GM12878 (cell line): ENCODE measurements around the gene STAM2. TPM values are rescaled to one million over a fixed set of nuclear protein-coding genes. Genes with fewer than 3 reads are reported as not detected.
A peak's percentile ranks its signal among the peaks of the same experiment; 100 is the strongest.
"Not testable (repeated sequence)": the region's sequence is repeated elsewhere in the genome, so short reads cannot be mapped to it uniquely, and the experiment has no call there.

Experiments
- ATAC-seq: fragments of 200-7000 bp; cut with Tn5 transposase; 3 replicates; pipeline ENCODE4 v1.9.1; 2020; ENCODE audit warnings: mild to moderate bottlenecking, moderate library complexity
- BruUV-seq: library from RNA; stranded (reverse); fragments of 400-500 nt; replicated peaks from 2 replicates; lab custom pipeline; 2021; lab: Mats Ljungman, UMichigan
- CTCF ChIA-PET: fragments of 300-600 bp; sonication (Branson Sonifier 250); formaldehyde crosslinking; extraction: SDS; loops from one replicate; lab custom pipeline; 2021; ENCODE audit warnings: inconsistent platforms; lab: Yijun Ruan, JAX
- POLR2A ChIA-PET: fragments of 350-600 bp; formaldehyde crosslinking; extraction: SDS; loops from one replicate; lab custom pipeline; 2021; ENCODE audit warnings: inconsistent platforms; lab: Charles Lee
- RAD21 ChIA-PET: fragments of 300-600 bp; sonication (Branson Sonifier 250); formaldehyde crosslinking; loops from one replicate; lab custom pipeline; 2023; ENCODE audit warnings: antibody characterized with exemption; ENCODE audit not compliant: unreplicated experiment; lab: Charles Lee
- SMC1A ChIA-PET: fragments of 300-600 bp; sonication (Branson Sonifier 250); formaldehyde crosslinking; loops from one replicate; lab custom pipeline; 2023; ENCODE audit not compliant: unreplicated experiment, uncharacterized antibody; lab: Charles Lee
- DNase-seq: peaks from one replicate; pipeline ENCODE4 v3.0.0-alpha.2; 2011; ENCODE audit warnings: low read depth, low spot score
- FAIRE-seq: peaks from 3 replicates; lab custom pipeline; 2011; peaks lifted over from hg19 to GRCh38; lab: Jason Lieb, UNC
- H2AFZ ChIP-seq: 2 replicates; pipeline ENCODE4 v1.6.0; 2011; ENCODE audit warnings: low read depth, low read length, control low read depth; ENCODE audit not compliant: control insufficient read depth
- H3K27ac ChIP-seq: 2 replicates; pipeline ENCODE4 v1.5.1; 2011; ENCODE audit warnings: control low read depth; ENCODE audit not compliant: control insufficient read depth, insufficient read depth
- H3K27me3 ChIP-seq, 2 experiments: replicated peaks in 1 of 2; 2 replicates each; pipeline versions ENCODE4 v1.6.0 to v1.6.1; 2011; ENCODE audit warnings: low read length in 1 of 2; ENCODE audit not compliant: control insufficient read depth in 2 of 2, insufficient read depth in 2 of 2
- H3K36me3 ChIP-seq, 2 experiments: 2 replicates each; pipeline ENCODE4 v1.5.1; 2011; ENCODE audit warnings: low read length in 1 of 2; ENCODE audit not compliant: control insufficient read depth in 2 of 2, insufficient read depth in 2 of 2
- H3K4me1 ChIP-seq: 2 replicates; pipeline ENCODE4 v1.6.1; 2011; ENCODE audit warnings: mild to moderate bottlenecking, low read length, moderate library complexity, mixed read lengths; ENCODE audit not compliant: control insufficient read depth, insufficient read depth
- H3K4me2 ChIP-seq: 2 replicates; pipeline ENCODE4 v1.6.0; 2011; ENCODE audit warnings: control low read depth; ENCODE audit not compliant: control insufficient read depth, insufficient read depth
- H3K4me3 ChIP-seq: fragments of 200-600 bp; sonication (generic); 2 replicates; pipeline ENCODE4 v1.5.1; 2016
- H3K79me2 ChIP-seq: 2 replicates; pipeline ENCODE4 v1.6.0; 2011; ENCODE audit warnings: low read length; ENCODE audit not compliant: control insufficient read depth, insufficient read depth
- H3K9ac ChIP-seq: 2 replicates; pipeline ENCODE4 v1.8.0; 2011; ENCODE audit warnings: low read length, control low read depth, mixed read lengths; ENCODE audit not compliant: control insufficient read depth, insufficient read depth
- H3K9me3 ChIP-seq: replicated peaks from 3 replicates; pipeline ENCODE4 v1.5.1; 2011; ENCODE audit warnings: mild to moderate bottlenecking, low read length; ENCODE audit not compliant: control insufficient read depth, insufficient read depth
- H4K20me1 ChIP-seq: 2 replicates; pipeline ENCODE4 v1.6.0; 2011; ENCODE audit not compliant: control insufficient read depth, insufficient read depth
- CHD2 ChIP-seq: IDR thresholded peaks from 2 replicates; pipeline ENCODE4 v1.6.1; 2011; ENCODE audit warnings: low read depth, low read length, improper control_type of control experiment, borderline replicate concordance
- CHD4 ChIP-seq: fragments of 200-600 bp; sonication (generic); IDR thresholded peaks from 2 replicates; pipeline ENCODE4 v1.6.1; 2016; ENCODE audit warnings: mild to moderate bottlenecking
- ELK1 ChIP-seq: IDR thresholded peaks from 2 replicates; pipeline ENCODE4 v1.6.1; 2012; ENCODE audit warnings: low read depth, low read length, improper control_type of control experiment
- IRF5 ChIP-seq: fragments of 450-650 bp; IDR thresholded peaks from 2 replicates; pipeline ENCODE4 v1.6.1; 2017; ENCODE audit warnings: borderline replicate concordance
- MYC ChIP-seq: IDR thresholded peaks from 2 replicates; pipeline ENCODE4 v1.6.1; 2011; ENCODE audit warnings: mild to moderate bottlenecking, low read length, moderate library complexity, inconsistent platforms; ENCODE audit not compliant: insufficient read depth, insufficient replicate concordance, insufficient read length, severe bottlenecking
- NR2C2 ChIP-seq: IDR thresholded peaks from 2 replicates; pipeline ENCODE4 v1.6.1; 2011; ENCODE audit warnings: borderline replicate concordance, low read depth; ENCODE audit not compliant: control insufficient read depth, insufficient read length
- RELA ChIP-seq: fragments of 450-650 bp; IDR thresholded peaks from 2 replicates; pipeline ENCODE4 v1.8.0; 2014; ENCODE audit warnings: borderline replicate concordance; ENCODE audit not compliant: partially characterized antibody
- SREBF1 ChIP-seq: IDR thresholded peaks from 2 replicates; pipeline ENCODE4 v1.6.1; 2012; ENCODE audit warnings: mild to moderate bottlenecking, low read length
- TCF12 ChIP-seq: IDR thresholded peaks from 2 replicates; pipeline ENCODE4 v1.6.1; 2011; ENCODE audit warnings: low read depth, mild to moderate bottlenecking, low read length
- ZNF24 ChIP-seq: fragments of 450-650 bp; IDR thresholded peaks from 2 replicates; pipeline ENCODE4 v1.6.1; 2017; ENCODE audit warnings: antibody characterized with exemption, mild to moderate bottlenecking
- ZNF622 ChIP-seq: fragments of 450-650 bp; IDR thresholded peaks from 2 replicates; pipeline ENCODE4 v1.6.1; 2017; ENCODE audit warnings: mild to moderate bottlenecking, inconsistent platforms
- ZZZ3 ChIP-seq: IDR thresholded peaks from 2 replicates; pipeline ENCODE4 v1.6.1; 2011; ENCODE audit warnings: low read depth; ENCODE audit not compliant: control insufficient read depth, insufficient read length
- WGBS: methylation state at CpG from one replicate; pipeline ENCODE4 v1.1.6; 2016; ENCODE audit warnings: low lambda C conversion rate; ENCODE audit not compliant: insufficient replicate concordance, insufficient coverage; ENCODE audit errors: missing lambda C conversion rate; 5-methylcytosine and 5-hydroxymethylcytosine counted together
- in situ Hi-C: fragments of 300-500 bp; cut with MboI; formaldehyde crosslinking; loops from 9 replicates; pipeline ENCODE4 v1.14.3; 2018; ENCODE audit warnings: mixed read lengths
- intact Hi-C: fragments of 100-400 bp; cut with micrococcal nuclease; formaldehyde crosslinking; loops from one replicate; pipeline ENCODE4 v1.14.2; 2022; ENCODE audit not compliant: unreplicated experiment
- polyA plus RNA-seq, 11 experiments: library from polyadenylated mRNA; depleted of rRNA in 4 of 11; unstranded in 6 of 11; stranded (reverse) in 5 of 11; fragments of >200 nt; fragmentation: Nextera tagmentation in 4 of 11; fragmentation: Illumina TruSeq in 1 of 11; extraction: Ambion mirVana in 4 of 11; extraction: Trizol in 1 of 11; gene quantifications; 1 replicate in 1 of 11; 2 replicates in 10 of 11; pipeline versions ENCODE4 v1.2.1 to v1.2.3, GENCODE V29; 2011 to 2016; ENCODE audit warnings: inconsistent platforms in 2 of 11, missing spikeins in 2 of 11, low read depth in 1 of 11
- total RNA-seq, 4 experiments: library from RNA; depleted of rRNA in 3 of 4; stranded (reverse); fragments of >200 nt in 3 of 4; fragmentation: Illumina TruSeq in 1 of 4; extraction: Trizol in 1 of 4; gene quantifications; 2 replicates each; pipeline versions ENCODE4 v1.2.1 to v1.2.3, GENCODE V29; 2013 to 2021

The STAM2 gene
- total and polyA plus RNA-seq, 10 of the 15 experiments (the other 5 are each of a cell fraction or from before 2014, with no cell fraction given) = 4.4 to 21.6 (median 16.2) TPM

- TF ChIP-seq CHD4 (no peak), ZNF622 (no peak), ZZZ3 (no peak), ZNF24 (no peak), CHD2 (no peak)
Measured at GRCh38 chr2:152165780-152166179, 9.8 kb downstream of the STAM2 start (continued).

GRCh38 chr2:152165306-152165705 is 10.3 kb downstream of the STAM2 start:
- intact Hi-C loops (loop anchor here (10.0 kb wide), 1 partner anchor 341 kb away; the partner anchor contains the start of gene ARL5A), in situ Hi-C loops (loop anchor here (5.0 to 10.0 kb wide), 2 partner anchors 113 to 321 kb away; no protein-coding TSS in a partner anchor)
- ChIA-PET CTCF (interaction anchor here (2.1 kb wide), 1 partner anchor 12 kb away, joined by 7 read pairs; no protein-coding TSS in a partner anchor), SMC1A (interaction anchor here (3.4 kb wide), 1 partner anchor 10 kb away, joined by 12 read pairs; no protein-coding TSS in a partner anchor), POLR2A (interaction anchor here (1.3 to 2.0 kb wide), 2 partner anchors 8 to 10 kb away, joined by 3 to 6 read pairs; no protein-coding TSS in a partner anchor), RAD21 (no interaction called here)
- no peak overlapping the region for H3K9ac ChIP-seq
- no peaks in the 10 kb centered on the region for H4K20me1 ChIP-seq
- H3K79me2 ChIP-seq = peaks cover 72% of the 10 kb centered on the region
- TF ChIP-seq MYC (no peak), RELA (no peak), TCF12 (no peak), SREBF1 (no peak), ELK1 (no peak), IRF5 (no peak), NR2C2 (no peak)
- no peak for ATAC-seq
- no peaks in the 10 kb centered on the region for H3K27me3 ChIP-seq
- no peaks in the 10 kb centered on the region for H3K36me3 ChIP-seq
- H3K9me3 ChIP-seq = no peaks in the 10 kb centered on the region; the same call in 1 of the 3 replicates
- H2AFZ ChIP-seq = no peak overlapping the region
- no peak for FAIRE-seq
- H3K4me3 ChIP-seq = no peak overlapping the region
- WGBS = 91% methylated on average over 7 of the region's 7 CpGs
- H3K27ac ChIP-seq = no peak overlapping the region
- no peak for DNase-seq
- H3K4me1 ChIP-seq = peaks cover 15% of the 10 kb centered on the region
- H3K4me2 ChIP-seq = peak overlapping the region; percentile 93
- no TSS peak for BruUV-seq

- RAD21 ChIA-PET, H2AFZ ChIP-seq, H3K27me3 ChIP-seq, H3K36me3 ChIP-seq, H3K9ac ChIP-seq, FAIRE-seq, H3K27ac ChIP-seq, ATAC-seq, H3K4me3 ChIP-seq, H4K20me1 ChIP-seq, POLR2A ChIA-PET, H3K9me3 ChIP-seq, SMC1A ChIA-PET, DNase-seq, H3K4me2 ChIP-seq: not testable (repeated sequence)
- CTCF ChIA-PET = interaction anchor here (2.0 kb wide), 1 partner anchor 115 kb away, joined by 7 read pairs; no protein-coding TSS in a partner anchor
- intact Hi-C loops = loop anchor here (10.0 kb wide), 1 partner anchor 339 kb away; the partner anchor contains the start of gene ARL5A
- peaks cover 61% of the 10 kb centered on the region for H3K79me2 ChIP-seq
- H3K4me1 ChIP-seq = peaks cover 15% of the 10 kb centered on the region
- TSS peak; percentile 6 for BruUV-seq
- WGBS = 78% methylated on average over 5 of the region's 5 CpGs
- in situ Hi-C loops = loop anchor here (10.0 kb wide), 1 partner anchor 319 kb away; no protein-coding TSS in a partner anchor
Measured at GRCh38 chr2:152163669-152164068, 11.9 kb downstream of the STAM2 start.
